Measurements from ENCODE around the gene MORC1. TPM values are rescaled to one million over a fixed set of nuclear protein-coding genes. Genes with fewer than 3 reads are reported as not detected.

MORC1 gene
- total RNA-seq, 4 donors from 2014 or later = not detected

DNA sequence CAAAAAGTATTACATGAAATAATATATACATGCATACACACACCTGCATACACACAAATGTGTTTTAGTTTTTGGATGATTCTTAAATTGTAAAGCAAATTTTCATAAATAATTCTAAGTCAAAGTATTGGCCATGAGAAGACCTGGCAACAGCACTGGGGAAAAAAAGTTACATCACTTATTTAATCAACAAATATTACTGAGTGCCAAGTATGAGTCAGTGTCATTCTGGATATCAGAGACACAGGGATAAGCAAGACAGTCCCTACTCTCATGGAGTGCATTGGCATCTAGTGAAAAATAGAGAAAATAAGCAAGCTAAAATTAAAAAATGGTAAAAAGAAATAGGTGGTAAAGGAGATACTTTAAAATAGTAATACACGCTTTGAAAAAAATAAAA, 134.9 kb downstream of the MORC1 start:
- WGBS = 97% methylated on average over 1 of the region's 1 CpG
- H3K4me1 ChIP-seq = peaks cover 0 to 4% (median 0%) of the 10 kb centered on the region in 4 donors
- no peak overlapping the region for H3K4me3 ChIP-seq
- H3K36me3 ChIP-seq = no peaks in the 10 kb centered on the region
- H3K27ac ChIP-seq (replicated peaks in 1 of 4) = no peak overlapping the region
- no peaks in the 10 kb centered on the region for H3K27me3 ChIP-seq
- TF ChIP-seq, protein P1, sequence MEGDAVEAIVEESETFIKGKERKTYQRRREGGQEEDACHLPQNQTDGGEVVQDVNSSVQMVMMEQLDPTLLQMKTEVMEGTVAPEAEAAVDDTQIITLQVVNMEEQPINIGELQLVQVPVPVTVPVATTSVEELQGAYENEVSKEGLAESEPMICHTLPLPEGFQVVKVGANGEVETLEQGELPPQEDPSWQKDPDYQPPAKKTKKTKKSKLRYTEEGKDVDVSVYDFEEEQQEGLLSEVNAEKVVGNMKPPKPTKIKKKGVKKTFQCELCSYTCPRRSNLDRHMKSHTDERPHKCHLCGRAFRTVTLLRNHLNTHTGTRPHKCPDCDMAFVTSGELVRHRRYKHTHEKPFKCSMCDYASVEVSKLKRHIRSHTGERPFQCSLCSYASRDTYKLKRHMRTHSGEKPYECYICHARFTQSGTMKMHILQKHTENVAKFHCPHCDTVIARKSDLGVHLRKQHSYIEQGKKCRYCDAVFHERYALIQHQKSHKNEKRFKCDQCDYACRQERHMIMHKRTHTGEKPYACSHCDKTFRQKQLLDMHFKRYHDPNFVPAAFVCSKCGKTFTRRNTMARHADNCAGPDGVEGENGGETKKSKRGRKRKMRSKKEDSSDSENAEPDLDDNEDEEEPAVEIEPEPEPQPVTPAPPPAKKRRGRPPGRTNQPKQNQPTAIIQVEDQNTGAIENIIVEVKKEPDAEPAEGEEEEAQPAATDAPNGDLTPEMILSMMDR (IDR thresholded peaks at IDR 0.05) = no peak
- TF ChIP-seq EP300 (IDR thresholded peaks at IDR 0.05) = no peak
- no peak for TF ChIP-seq POLR2AphosphoS5 (IDR thresholded peaks at IDR 0.05)
- no peak for TF ChIP-seq POLR2A (IDR thresholded peaks at IDR 0.05; ENCODE audit: low read depth)
- DNase-seq (ENCODE audit: extremely low spot score) = no peak
- intact Hi-C loops (cut with DNase I) = no loop called here
- no peaks in the 10 kb centered on the region for H3K9me3 ChIP-seq

DNA sequence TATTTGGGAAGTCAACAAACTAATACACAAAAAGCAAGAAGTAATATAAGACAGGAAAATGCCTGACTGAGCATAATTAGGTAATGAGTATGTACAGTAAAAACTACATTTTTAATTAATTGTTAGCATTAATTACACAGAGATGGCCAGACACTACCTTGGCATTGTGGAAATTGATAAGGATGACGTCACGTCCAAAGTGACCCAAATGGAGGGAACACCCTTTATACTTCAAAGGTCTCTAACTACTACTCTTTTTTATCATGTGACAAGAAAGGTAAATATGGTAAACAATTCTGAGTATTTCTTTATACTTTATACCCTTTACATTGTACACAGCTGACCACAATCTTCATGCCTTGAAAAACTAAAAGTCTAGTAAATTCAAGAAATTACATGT, 141.9 kb downstream of the MORC1 start:
- 97% methylated on average over 2 of the region's 2 CpGs for WGBS
- peaks cover 0 to 4% (median 0%) of the 10 kb centered on the region in 4 donors for H3K4me1 ChIP-seq
- no peaks in the 10 kb centered on the region for H3K9me3 ChIP-seq
- TF ChIP-seq POLR2AphosphoS5 (IDR thresholded peaks at IDR 0.05) = no peak
- TF ChIP-seq, protein P1 (IDR thresholded peaks at IDR 0.05) = no peak
- no peak for TF ChIP-seq EP300 (IDR thresholded peaks at IDR 0.05)
- no peak for TF ChIP-seq POLR2A (IDR thresholded peaks at IDR 0.05; ENCODE audit: low read depth)
- intact Hi-C loops (cut with DNase I) = no loop called here
- H3K27me3 ChIP-seq = no peaks in the 10 kb centered on the region
- no peak overlapping the region for H3K4me3 ChIP-seq
- DNase-seq (ENCODE audit: extremely low spot score) = no peak
- no peaks in the 10 kb centered on the region for H3K36me3 ChIP-seq
- H3K27ac ChIP-seq (replicated peaks in 1 of 4) = no peak overlapping the region

DNA sequence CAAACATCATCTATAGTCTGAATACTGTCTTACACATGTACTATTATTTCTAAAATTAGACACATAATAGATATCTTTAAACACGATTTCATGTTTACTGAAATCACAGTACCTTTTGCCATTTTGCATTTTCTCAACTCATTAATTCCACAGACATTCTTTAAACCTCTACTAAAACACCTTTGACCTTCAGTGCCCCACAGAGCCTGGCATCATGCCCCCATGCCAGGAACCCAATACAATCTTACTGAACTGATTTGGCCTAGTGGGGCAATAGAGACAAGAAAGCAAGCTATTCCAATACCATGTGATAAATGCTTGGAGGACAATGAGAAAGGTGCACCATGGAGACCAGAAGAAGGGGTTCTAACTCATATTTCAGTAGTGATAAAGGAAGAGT, 144.9 kb downstream of the MORC1 start:
- intact Hi-C loops (cut with DNase I) = no loop called here
- Histone ChIP-seq H3K4me1 (no peaks in the 10 kb centered on the region), H3K27me3 (no peaks in the 10 kb centered on the region), H3K9me3 (no peaks in the 10 kb centered on the region), H3K27ac (replicated peaks in 1 of 4) (no peak overlapping the region), H3K36me3 (no peaks in the 10 kb centered on the region), H3K4me3 (no peak overlapping the region)
- DNase-seq (ENCODE audit: extremely low spot score) = no peak
- WGBS = 79% methylated on average over 1 of the region's 1 CpG
- TF ChIP-seq, protein P1 (IDR thresholded peaks at IDR 0.05) = no peak
- TF ChIP-seq POLR2AphosphoS5 (IDR thresholded peaks at IDR 0.05) (no peak), EP300 (IDR thresholded peaks at IDR 0.05) (no peak), POLR2A (IDR thresholded peaks at IDR 0.05; ENCODE audit: low read depth) (no peak)

DNA sequence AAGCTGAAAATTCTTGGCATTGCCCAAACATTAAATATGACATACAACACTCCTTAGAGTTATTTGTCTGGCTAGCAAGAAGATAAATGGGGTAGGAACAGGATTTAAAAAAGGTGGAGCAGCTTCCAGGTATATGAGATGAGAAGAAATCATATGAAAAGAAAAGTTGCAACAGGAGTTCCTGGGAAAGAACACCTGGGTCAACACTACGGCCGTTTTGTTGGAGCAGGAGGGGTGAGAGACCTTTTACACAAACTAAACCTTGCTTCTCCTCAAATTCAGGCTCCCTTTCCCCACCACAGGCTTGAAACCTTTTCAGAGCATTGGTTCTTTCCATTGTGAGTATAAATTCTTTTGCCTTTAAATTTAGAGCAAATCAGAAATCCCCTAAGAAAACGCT, 145.5 kb downstream of the MORC1 start:
- intact Hi-C loops (cut with DNase I) = no loop called here

More for the DNA sequence above, 145.5 kb downstream of the MORC1 start:
- H3K4me1 ChIP-seq = no peaks in the 10 kb centered on the region
- DNase-seq (ENCODE audit: extremely low spot score) = no peak
- H3K27me3 ChIP-seq = no peaks in the 10 kb centered on the region
- H3K4me3 ChIP-seq = no peak overlapping the region
- H3K27ac ChIP-seq (replicated peaks in 1 of 4) = no peak overlapping the region
- no peaks in the 10 kb centered on the region for H3K36me3 ChIP-seq
- WGBS = 68% methylated on average over 3 of the region's 3 CpGs
- TF ChIP-seq EP300 (IDR thresholded peaks at IDR 0.05) (no peak), POLR2A (IDR thresholded peaks at IDR 0.05; ENCODE audit: low read depth) (no peak), POLR2AphosphoS5 (IDR thresholded peaks at IDR 0.05) (no peak)
- TF ChIP-seq, protein P1 (IDR thresholded peaks at IDR 0.05) = no peak
- H3K9me3 ChIP-seq = no peaks in the 10 kb centered on the region
